ENCODE results near the gene COX8A. TPM values are rescaled to one million over a fixed set of nuclear protein-coding genes. Genes with fewer than 3 reads are reported as not detected.

Gene COX8A
- total RNA-seq, 1 experiment from 2014 or later = 615 TPM

DNA sequence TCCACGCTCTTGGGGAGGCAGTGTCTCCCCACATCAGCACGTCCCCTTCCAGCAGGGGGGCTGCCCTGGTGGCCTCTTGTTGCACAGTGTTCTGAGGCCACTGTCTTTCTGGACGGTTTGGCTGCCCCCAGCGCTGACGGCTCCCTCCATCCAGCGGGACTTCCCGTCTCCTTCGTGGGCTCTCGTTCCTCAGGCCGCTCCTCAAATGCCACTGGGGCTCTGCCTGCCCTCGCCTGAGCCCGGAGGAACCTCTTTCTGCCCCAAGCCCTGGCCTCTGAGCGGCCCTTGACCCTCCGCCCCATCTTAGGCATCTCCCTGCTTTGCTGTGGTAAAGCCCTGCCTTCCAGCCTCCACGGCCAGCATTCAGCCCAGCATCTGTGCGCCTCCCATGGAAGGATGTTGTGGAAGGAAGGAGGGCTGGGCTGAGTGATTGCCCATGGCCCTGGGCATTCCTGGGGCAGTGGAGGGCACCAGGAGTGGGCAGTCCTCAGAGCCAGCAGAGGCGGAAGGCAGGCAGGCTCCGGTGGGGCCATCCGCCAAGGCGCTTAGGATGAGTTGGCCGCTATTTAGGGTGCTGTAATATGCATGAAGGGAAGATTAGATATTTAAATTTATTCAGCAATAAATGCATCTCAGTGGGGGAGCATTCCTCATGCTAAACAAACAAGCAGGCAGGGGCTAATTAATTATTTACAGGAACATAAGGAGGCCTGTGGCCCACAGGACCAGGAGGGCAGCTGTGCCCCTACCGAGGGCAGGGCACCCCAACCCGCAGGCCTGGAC is 29.6 kb downstream of the COX8A start:
- BruUV-seq (replicated peaks) = no TSS peak
- CTCF ChIA-PET = no interaction called here
- no peak for TF ChIP-seq EZH2 (IDR thresholded peaks at IDR 0.05; ENCODE audit: borderline replicate concordance, low read depth, low read length, poor library complexity, severe bottlenecking)
- TF ChIP-seq, protein P1, sequence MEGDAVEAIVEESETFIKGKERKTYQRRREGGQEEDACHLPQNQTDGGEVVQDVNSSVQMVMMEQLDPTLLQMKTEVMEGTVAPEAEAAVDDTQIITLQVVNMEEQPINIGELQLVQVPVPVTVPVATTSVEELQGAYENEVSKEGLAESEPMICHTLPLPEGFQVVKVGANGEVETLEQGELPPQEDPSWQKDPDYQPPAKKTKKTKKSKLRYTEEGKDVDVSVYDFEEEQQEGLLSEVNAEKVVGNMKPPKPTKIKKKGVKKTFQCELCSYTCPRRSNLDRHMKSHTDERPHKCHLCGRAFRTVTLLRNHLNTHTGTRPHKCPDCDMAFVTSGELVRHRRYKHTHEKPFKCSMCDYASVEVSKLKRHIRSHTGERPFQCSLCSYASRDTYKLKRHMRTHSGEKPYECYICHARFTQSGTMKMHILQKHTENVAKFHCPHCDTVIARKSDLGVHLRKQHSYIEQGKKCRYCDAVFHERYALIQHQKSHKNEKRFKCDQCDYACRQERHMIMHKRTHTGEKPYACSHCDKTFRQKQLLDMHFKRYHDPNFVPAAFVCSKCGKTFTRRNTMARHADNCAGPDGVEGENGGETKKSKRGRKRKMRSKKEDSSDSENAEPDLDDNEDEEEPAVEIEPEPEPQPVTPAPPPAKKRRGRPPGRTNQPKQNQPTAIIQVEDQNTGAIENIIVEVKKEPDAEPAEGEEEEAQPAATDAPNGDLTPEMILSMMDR (conservative IDR thresholded peaks at IDR 0.05; ENCODE audit: low read depth, low read length) = no peak

DNA sequence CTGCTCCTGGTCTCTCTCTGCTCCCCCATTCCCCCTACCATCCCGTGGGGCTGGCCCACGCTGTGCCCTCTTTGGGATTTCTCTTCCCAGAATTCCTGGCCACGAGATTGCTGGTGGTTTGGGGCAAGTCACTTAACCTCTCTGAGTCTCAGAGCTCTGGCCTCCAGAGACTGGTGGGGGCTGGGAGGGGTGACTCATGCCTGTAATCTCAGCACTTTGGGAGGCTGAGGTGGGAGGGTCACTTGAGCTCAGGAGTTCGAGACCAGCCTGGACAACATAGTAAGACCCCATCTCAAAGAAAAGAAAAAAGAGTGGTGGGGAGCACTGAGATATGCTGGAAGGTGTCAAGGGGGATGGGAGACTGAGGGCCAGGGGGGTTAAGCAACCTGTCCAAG is 30.2 kb downstream of the COX8A start:
- no peaks in the 10 kb centered on the region for H3K27me3 ChIP-seq (replicated peaks; ENCODE audit: insufficient read depth, low read depth, low read length, poor library complexity)
- H3K36me3 ChIP-seq (ENCODE audit: insufficient read depth, low read length, poor library complexity, severe bottlenecking) = no peaks in the 10 kb centered on the region
- POLR2A ChIA-PET (ENCODE audit: low non-redundant PET) = interaction anchor here (0.6 kb wide), 1 partner anchor 91 kb away, joined by 3 read pairs; no protein-coding TSS in a partner anchor
- no TSS peak for BruUV-seq (replicated peaks)
- H3K27ac ChIP-seq (ENCODE audit: low read depth, low read length, poor library complexity, severe bottlenecking) = no peak overlapping the region
- no peak for TF ChIP-seq EZH2 (IDR thresholded peaks at IDR 0.05; ENCODE audit: borderline replicate concordance, low read depth, low read length, poor library complexity, severe bottlenecking)
- TF ChIP-seq, protein P1 (conservative IDR thresholded peaks at IDR 0.05; ENCODE audit: low read depth, low read length) = no peak
- H3K9me3 ChIP-seq (ENCODE audit: low read depth, low read length, poor library complexity, severe bottlenecking) = no peaks in the 10 kb centered on the region
- peak; percentile 50 for DNase-seq (ENCODE audit: low spot score)
- CTCF ChIA-PET = no interaction called here
- intact Hi-C loops (cut with micrococcal nuclease; ENCODE audit: unreplicated experiment) = no loop called here
- peaks cover 56% of the 10 kb centered on the region for H3K4me1 ChIP-seq (ENCODE audit: insufficient read depth, low read length, poor library complexity, severe bottlenecking)
- H3K4me3 ChIP-seq (ENCODE audit: low read depth, low read length, poor library complexity, severe bottlenecking) = no peak overlapping the region

More for the DNA sequence above, 29.6 kb downstream of the COX8A start:
- no peak overlapping the region for H3K27ac ChIP-seq (ENCODE audit: low read depth, low read length, poor library complexity, severe bottlenecking)
- no peaks in the 10 kb centered on the region for H3K27me3 ChIP-seq (replicated peaks; ENCODE audit: insufficient read depth, low read depth, low read length, poor library complexity)
- H3K4me3 ChIP-seq (ENCODE audit: low read depth, low read length, poor library complexity, severe bottlenecking) = no peak overlapping the region
- intact Hi-C loops (cut with micrococcal nuclease; ENCODE audit: unreplicated experiment) = no loop called here
- H3K4me1 ChIP-seq (ENCODE audit: insufficient read depth, low read length, poor library complexity, severe bottlenecking) = peaks cover 62% of the 10 kb centered on the region
- POLR2A ChIA-PET (ENCODE audit: low non-redundant PET) = no interaction called here
- H3K36me3 ChIP-seq (ENCODE audit: insufficient read depth, low read length, poor library complexity, severe bottlenecking) = no peaks in the 10 kb centered on the region
- no peaks in the 10 kb centered on the region for H3K9me3 ChIP-seq (ENCODE audit: low read depth, low read length, poor library complexity, severe bottlenecking)
- peak; percentile 82 for DNase-seq (ENCODE audit: low spot score)

DNA sequence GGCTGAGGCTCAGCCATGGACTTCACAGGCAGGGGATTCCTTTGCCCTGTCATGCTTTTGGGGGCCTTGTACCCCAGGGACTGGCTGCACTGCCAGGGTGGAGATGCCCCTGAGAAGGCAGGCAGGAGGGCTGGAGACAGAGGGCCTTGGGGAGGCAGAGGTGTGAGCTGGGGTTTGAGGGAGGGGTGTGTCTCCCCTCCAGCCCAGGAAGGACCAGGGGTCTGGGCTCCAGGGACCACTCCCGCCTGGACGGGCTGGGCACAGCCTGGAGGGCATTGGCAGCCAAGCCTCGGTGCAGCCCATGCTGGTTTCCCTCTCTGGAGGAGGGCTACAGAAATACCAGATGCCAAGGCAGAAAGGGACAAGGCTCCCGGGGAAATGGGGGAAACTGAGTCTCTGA is 31.3 kb downstream of the COX8A start:
- no peaks in the 10 kb centered on the region for H3K36me3 ChIP-seq (ENCODE audit: insufficient read depth, low read length, poor library complexity, severe bottlenecking)
- peaks cover 45% of the 10 kb centered on the region for H3K4me1 ChIP-seq (ENCODE audit: insufficient read depth, low read length, poor library complexity, severe bottlenecking)
- TF ChIP-seq EZH2 (IDR thresholded peaks at IDR 0.05; ENCODE audit: borderline replicate concordance, low read depth, low read length, poor library complexity, severe bottlenecking) = no peak
- TF ChIP-seq, protein P1 (conservative IDR thresholded peaks at IDR 0.05; ENCODE audit: low read depth, low read length) = no peak
- no peak overlapping the region for H3K4me3 ChIP-seq (ENCODE audit: low read depth, low read length, poor library complexity, severe bottlenecking)
- no peak for DNase-seq (ENCODE audit: low spot score)
- H3K27me3 ChIP-seq (replicated peaks; ENCODE audit: insufficient read depth, low read depth, low read length, poor library complexity) = no peaks in the 10 kb centered on the region
- ChIA-PET POLR2A (ENCODE audit: low non-redundant PET) (no interaction called here), CTCF (interaction anchor here (1.4 kb wide), 1 partner anchor 144 kb away, joined by 5 read pairs; no protein-coding TSS in a partner anchor)
- intact Hi-C loops (cut with micrococcal nuclease; ENCODE audit: unreplicated experiment) = no loop called here
- no TSS peak for BruUV-seq (replicated peaks)
- H3K27ac ChIP-seq (ENCODE audit: low read depth, low read length, poor library complexity, severe bottlenecking) = no peak overlapping the region
- no peaks in the 10 kb centered on the region for H3K9me3 ChIP-seq (ENCODE audit: low read depth, low read length, poor library complexity, severe bottlenecking)
